ENCODE data around the gene MTF1. TPM values are rescaled to one million over a fixed set of nuclear protein-coding genes. Genes with fewer than 3 reads are reported as not detected.
A peak's percentile ranks its signal among the peaks of the same experiment; 100 is the strongest.

Gene MTF1
- total RNA-seq, 1 donor from 2014 or later: 5.2 TPM

DNA sequence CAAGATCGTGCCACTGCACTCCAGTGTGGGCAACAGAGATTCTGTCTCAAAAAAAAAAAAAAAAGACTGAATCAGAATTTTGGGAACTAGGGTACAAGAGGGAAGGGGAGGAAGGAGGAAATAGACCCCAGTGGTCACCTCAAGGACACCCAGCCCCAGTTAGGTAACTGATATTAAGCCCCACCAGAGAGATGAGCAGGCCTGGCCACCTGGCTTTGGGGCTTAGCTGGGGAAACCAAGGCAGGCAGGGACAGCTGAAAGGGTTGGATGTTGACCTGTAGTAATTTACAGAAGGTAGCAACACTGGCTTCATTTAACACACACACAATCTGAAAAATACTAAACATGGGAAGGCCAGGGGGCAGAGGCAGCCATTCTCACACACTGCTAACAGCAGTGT lies 57.0 kb downstream of the MTF1 start:
- no peaks in the 10 kb centered on the region for H3K27me3 ChIP-seq (ENCODE audit: control insufficient read depth, insufficient read depth, low read length)
- TF ChIP-seq, protein P1, sequence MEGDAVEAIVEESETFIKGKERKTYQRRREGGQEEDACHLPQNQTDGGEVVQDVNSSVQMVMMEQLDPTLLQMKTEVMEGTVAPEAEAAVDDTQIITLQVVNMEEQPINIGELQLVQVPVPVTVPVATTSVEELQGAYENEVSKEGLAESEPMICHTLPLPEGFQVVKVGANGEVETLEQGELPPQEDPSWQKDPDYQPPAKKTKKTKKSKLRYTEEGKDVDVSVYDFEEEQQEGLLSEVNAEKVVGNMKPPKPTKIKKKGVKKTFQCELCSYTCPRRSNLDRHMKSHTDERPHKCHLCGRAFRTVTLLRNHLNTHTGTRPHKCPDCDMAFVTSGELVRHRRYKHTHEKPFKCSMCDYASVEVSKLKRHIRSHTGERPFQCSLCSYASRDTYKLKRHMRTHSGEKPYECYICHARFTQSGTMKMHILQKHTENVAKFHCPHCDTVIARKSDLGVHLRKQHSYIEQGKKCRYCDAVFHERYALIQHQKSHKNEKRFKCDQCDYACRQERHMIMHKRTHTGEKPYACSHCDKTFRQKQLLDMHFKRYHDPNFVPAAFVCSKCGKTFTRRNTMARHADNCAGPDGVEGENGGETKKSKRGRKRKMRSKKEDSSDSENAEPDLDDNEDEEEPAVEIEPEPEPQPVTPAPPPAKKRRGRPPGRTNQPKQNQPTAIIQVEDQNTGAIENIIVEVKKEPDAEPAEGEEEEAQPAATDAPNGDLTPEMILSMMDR (IDR thresholded peaks at IDR 0.05; ENCODE audit: insufficient read depth, low read length, poor library complexity, severe bottlenecking): no peak
- no peak overlapping the region for H3K4me3 ChIP-seq (ENCODE audit: low read depth, low read length)
- peaks cover 3% of the 10 kb centered on the region for H3K36me3 ChIP-seq (ENCODE audit: control insufficient read depth, insufficient read depth, low read length)
- no peak for DNase-seq (ENCODE audit: low read depth)

DNA sequence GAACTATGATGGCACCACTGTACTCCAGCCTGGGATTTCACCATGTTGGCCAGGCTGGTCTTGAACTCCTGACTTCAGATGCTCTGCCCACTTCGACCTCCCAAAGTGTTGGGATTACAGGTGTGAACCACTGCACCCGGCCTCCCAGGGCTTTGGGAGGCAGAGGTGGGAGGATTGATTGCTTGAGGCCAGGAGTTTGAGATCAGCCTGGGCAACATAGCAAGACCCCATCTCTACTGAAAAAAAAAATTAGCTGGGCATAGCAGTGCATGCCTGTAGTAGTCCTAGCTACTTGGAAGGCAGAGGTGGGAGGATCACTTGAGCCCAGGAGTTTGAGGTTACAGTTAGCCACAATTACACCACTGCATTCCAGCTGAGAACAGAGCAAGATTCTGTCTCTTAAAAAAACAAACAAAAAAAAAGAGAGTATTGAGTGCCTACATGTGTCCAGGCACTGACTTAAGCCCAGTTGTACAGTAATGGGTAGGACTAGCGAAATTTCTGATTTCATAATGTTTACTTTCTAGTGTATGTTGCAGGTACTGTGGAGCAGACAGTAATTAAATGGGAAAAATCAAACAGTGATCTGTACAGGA lies 61.5 kb downstream of the MTF1 start:
- TF ChIP-seq, protein P1 (IDR thresholded peaks at IDR 0.05; ENCODE audit: insufficient read depth, low read length, poor library complexity, severe bottlenecking): no peak
- peaks cover 19% of the 10 kb centered on the region for H3K27me3 ChIP-seq (ENCODE audit: control insufficient read depth, insufficient read depth, low read length)

GRCh38 chr1:37795340-37796125 lies 63.9 kb downstream of the MTF1 start:
- no peaks in the 10 kb centered on the region for H3K36me3 ChIP-seq (ENCODE audit: control insufficient read depth, insufficient read depth, low read length)
- no peak overlapping the region for H3K4me3 ChIP-seq (ENCODE audit: low read depth, low read length)
- DNase-seq (ENCODE audit: low read depth): no peak
- TF ChIP-seq, protein P1 (IDR thresholded peaks at IDR 0.05; ENCODE audit: insufficient read depth, low read length, poor library complexity, severe bottlenecking): no peak
- peaks cover 27% of the 10 kb centered on the region for H3K27me3 ChIP-seq (ENCODE audit: control insufficient read depth, insufficient read depth, low read length)

More for the DNA sequence above, 61.5 kb downstream of the MTF1 start:
- Histone ChIP-seq H3K36me3 (ENCODE audit: control insufficient read depth, insufficient read depth, low read length) (no peaks in the 10 kb centered on the region), H3K4me3 (ENCODE audit: low read depth, low read length) (no peak overlapping the region)
- no peak for DNase-seq (ENCODE audit: low read depth)

DNA sequence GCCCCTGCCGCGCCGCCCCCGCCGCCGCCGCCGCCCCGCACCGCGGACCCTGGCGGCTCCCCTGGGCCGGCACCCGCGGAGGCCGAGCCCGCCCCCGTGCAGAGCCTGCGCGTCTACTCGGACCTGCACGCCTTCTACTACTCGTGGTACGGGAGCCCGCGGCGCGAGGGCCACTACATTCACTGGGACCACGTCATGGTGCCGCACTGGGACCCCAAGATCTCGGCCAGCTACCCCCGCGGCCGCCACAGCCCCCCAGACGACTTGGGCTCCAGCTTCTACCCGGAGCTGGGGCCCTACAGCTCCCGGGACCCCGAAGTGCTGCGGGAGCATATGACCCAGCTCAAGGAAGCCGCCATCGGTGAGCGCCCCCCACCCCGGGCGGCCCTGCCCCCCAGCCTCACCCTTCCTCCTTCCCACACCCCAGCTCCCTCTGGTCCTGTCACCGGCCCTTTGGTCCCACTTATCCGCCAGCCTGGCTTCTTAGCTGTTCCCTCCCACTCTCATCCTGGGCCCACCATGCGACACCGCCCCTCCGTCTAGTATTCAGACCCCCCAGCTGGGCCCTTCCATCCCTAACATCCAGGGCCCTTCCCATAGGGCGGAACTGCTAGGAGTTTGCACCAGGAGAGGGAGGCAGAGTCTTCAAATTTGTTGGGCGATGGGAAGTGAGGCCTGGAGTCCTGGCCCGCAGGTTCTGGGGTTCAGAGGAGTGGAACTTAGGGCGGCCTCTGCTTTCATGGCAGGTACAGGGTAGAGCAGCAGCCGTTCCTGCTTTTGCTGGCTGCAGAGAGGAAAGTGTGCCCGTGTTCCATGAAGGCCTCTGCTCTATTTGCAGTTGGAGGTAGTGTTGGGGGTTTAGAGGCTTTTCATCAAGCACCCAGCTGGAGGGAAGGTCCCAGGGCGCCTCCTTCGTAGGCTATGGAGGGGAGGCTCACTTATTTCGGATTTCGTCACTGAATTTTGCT lies 64.7 kb downstream of the MTF1 start:
- no peaks in the 10 kb centered on the region for H3K36me3 ChIP-seq (ENCODE audit: control insufficient read depth, insufficient read depth, low read length)
- TF ChIP-seq, protein P1 (IDR thresholded peaks at IDR 0.05; ENCODE audit: insufficient read depth, low read length, poor library complexity, severe bottlenecking): no peak
- peaks cover 27% of the 10 kb centered on the region for H3K27me3 ChIP-seq (ENCODE audit: control insufficient read depth, insufficient read depth, low read length)
- DNase-seq (ENCODE audit: low read depth): no peak
- no peak overlapping the region for H3K4me3 ChIP-seq (ENCODE audit: low read depth, low read length)

DNA sequence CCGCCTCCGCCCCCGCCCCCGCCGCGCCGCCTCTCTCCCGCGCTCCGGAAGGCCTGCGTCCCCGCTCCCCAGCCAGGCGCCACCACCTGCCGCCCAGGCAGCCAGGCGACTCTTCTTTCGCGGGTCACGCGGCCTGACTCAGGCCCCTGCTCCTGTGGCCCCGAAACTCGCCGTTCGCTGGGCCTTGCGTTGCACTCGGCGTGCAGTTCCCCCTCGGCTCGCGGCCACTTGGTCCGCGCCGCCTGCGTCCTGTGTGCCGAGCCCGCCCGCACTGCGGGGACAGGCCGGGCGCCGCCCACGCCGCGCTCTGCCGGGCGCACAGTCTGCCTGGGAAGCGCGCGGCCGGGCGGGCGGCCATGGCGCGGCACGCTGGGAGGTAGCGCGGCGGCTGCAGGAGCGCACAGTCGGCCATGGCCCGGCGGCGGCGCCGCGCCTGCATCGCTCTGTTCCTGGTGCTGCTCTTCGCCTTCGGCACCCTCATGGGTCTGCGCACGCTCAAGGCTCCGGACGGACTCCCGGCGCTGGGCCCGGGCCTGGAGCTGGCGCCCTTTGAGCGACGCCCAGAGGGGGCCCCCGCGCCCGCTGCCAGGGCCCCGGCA lies 65.5 kb downstream of the MTF1 start, which contains the start of gene MANEAL:
Gene MANEAL (plus strand): TSS at position 75 of the 599 bp plus-strand sequence. CDS start 336 bp downstream, at position 411.
- H3K27me3 ChIP-seq (ENCODE audit: control insufficient read depth, insufficient read depth, low read length): peaks cover 27% of the 10 kb centered on the region
- DNase-seq (ENCODE audit: low read depth): no peak

More for the DNA sequence above, 65.5 kb downstream of the MTF1 start, which contains the start of gene MANEAL:
- peak within 1 kb of the TSS; percentile 38 for H3K4me3 ChIP-seq (ENCODE audit: low read depth, low read length)
- TF ChIP-seq, protein P1 (IDR thresholded peaks at IDR 0.05; ENCODE audit: insufficient read depth, low read length, poor library complexity, severe bottlenecking): no peak
- no peaks in the 10 kb centered on the region for H3K36me3 ChIP-seq (ENCODE audit: control insufficient read depth, insufficient read depth, low read length)

Measured in kidney epithelial cell (primary cell).